Gastrocnemius medialis (tissue), 4 donors: ENCODE data around the gene LYSET.

Experiments
- CTCF ChIP-seq, 5 experiments: fragments of 450-650 bp in 3 of 5; fragments of 200-600 bp in 2 of 5; sonication (generic) in 2 of 5; IDR thresholded peaks in 4 of 5; conservative IDR thresholded peaks in 1 of 5; 1 replicate in 4 of 5; 2 replicates in 1 of 5; pipeline ENCODE4 v1.5.1; 2016 to 2019; ENCODE audit warnings: antibody characterized with exemption in 5 of 5, mild to moderate bottlenecking in 3 of 5, moderate library complexity in 3 of 5
- POLR2A ChIP-seq, 2 donors: fragments of 450-650 bp; IDR thresholded peaks; one replicate each; pipeline ENCODE4 v1.6.1; 2017; ENCODE audit warnings: antibody characterized with exemption in 2 of 2, mild to moderate bottlenecking in 2 of 2, moderate library complexity in 2 of 2

DNA sequence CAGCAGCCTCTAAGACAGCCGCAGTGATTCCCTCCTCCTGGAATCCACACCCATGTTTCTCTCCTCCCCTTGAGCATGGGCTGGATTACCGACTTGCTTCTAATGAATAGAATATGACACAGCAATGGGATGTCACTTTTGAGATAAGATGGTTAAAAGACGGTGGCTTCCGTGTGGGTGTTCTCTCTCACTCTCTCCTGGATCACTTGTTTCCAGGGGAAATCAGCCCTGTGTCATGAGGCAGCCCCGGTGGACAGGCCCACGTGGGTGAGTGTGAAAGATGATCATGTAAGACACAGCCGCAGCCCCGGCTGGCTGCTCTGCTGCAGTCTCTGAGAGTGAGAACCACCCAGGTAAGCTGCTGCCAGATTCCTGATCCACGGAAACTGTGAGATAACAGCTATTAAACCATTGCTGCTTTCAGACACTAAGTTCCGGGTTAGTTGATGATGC is 11.1 kb upstream of the LYSET start:
- TF ChIP-seq POLR2A (IDR thresholded peaks at IDR 0.05) (no peak), CTCF (IDR thresholded peaks at IDR 0.05 in 4 of 5, conservative IDR thresholded peaks at IDR 0.05 in 1 of 5) (no peak)
